ENCODE measurements around the gene TRPC6.

DNA sequence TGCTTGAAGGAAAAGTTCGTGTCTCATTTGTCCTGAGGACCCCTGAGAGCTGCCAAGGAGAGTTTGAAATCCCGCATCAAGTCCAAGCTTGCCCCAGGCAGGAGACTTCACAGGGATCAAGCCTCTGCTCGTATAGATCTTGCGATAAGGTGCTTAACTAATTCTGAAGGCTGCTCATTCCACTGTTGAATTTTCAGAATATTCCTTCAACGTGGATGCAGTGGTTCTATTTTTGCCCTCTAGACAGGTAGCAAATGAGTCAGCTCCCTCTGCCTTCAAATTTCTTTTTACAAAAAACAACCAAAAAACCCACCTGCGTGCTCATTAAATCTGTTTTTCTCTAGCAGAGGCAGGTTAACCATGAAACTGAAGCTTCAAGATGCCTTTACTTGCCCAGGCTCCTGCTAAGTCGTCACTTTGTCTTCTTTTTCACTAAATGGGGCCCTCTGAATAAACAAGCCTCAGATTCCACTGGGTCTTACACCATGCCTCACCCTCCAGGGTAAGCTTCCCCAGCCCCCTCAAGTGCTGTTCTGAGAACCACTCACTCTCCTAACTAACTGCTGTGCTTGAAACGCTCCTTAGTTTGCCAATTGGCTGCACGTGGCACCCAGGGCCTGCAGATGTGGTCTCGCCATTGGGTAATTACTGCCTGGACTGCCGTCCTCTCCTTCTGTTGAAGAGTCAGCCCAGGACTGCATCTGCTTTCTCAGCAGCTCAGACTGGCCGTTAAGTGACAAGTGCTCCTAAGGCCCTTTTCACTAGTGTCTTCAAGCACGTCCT, 105.0 kb downstream of the TRPC6 start:
- no peak for TF ChIP-seq ESRRA (CRISPR knock-in tag; IDR thresholded peaks at IDR 0.05; ENCODE audit: borderline replicate concordance)
- no peak for TF ChIP-seq CREB1 (CRISPR knock-in tag; IDR thresholded peaks at IDR 0.05)
- TF ChIP-seq TCF7 (CRISPR knock-in tag; IDR thresholded peaks at IDR 0.05; ENCODE audit: low read depth): no peak
- TF ChIP-seq, protein P1, sequence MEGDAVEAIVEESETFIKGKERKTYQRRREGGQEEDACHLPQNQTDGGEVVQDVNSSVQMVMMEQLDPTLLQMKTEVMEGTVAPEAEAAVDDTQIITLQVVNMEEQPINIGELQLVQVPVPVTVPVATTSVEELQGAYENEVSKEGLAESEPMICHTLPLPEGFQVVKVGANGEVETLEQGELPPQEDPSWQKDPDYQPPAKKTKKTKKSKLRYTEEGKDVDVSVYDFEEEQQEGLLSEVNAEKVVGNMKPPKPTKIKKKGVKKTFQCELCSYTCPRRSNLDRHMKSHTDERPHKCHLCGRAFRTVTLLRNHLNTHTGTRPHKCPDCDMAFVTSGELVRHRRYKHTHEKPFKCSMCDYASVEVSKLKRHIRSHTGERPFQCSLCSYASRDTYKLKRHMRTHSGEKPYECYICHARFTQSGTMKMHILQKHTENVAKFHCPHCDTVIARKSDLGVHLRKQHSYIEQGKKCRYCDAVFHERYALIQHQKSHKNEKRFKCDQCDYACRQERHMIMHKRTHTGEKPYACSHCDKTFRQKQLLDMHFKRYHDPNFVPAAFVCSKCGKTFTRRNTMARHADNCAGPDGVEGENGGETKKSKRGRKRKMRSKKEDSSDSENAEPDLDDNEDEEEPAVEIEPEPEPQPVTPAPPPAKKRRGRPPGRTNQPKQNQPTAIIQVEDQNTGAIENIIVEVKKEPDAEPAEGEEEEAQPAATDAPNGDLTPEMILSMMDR (IDR thresholded peaks at IDR 0.05): no peak
- no peak for TF ChIP-seq NFYB (CRISPR knock-in tag; conservative IDR thresholded peaks at IDR 0.05; ENCODE audit: low read depth)
- TF ChIP-seq, protein P2, sequence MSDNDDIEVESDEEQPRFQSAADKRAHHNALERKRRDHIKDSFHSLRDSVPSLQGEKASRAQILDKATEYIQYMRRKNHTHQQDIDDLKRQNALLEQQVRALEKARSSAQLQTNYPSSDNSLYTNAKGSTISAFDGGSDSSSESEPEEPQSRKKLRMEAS (CRISPR knock-in tag; IDR thresholded peaks at IDR 0.05): no peak
- TF ChIP-seq FOXP1 (CRISPR knock-in tag; IDR thresholded peaks at IDR 0.05; ENCODE audit: borderline replicate concordance): no peak
- TF ChIP-seq JUN (CRISPR knock-in tag; IDR thresholded peaks at IDR 0.05): no peak
- no peak for TF ChIP-seq NR2C2 (CRISPR knock-in tag; IDR thresholded peaks at IDR 0.05)
- no peak for TF ChIP-seq USF1 (CRISPR knock-in tag; IDR thresholded peaks at IDR 0.05)

All from WTC11 (cell line).